HG02943 (cell line): ENCODE results near the gene MYMK.

Experiments used
- ATAC-seq: cut with Tn5 transposase; IDR thresholded peaks from one replicate; pipeline ENCODE4 v1.9.1; 2021; ENCODE audit warnings: mild to moderate bottlenecking, low read depth, moderate library complexity; ENCODE audit not compliant: unreplicated experiment

MYMK gene

GRCh38 chr9:133520121-133520835, 4.5 kb downstream of the MYMK start:
- ATAC-seq: no peak

GRCh38 chr9:133519693-133520092, 5.1 kb downstream of the MYMK start:
- ATAC-seq: no peak

- no peak for ATAC-seq
These were observed 5.9 kb downstream of the MYMK start for GRCh38 chr9:133518706-133519449.

DNA sequence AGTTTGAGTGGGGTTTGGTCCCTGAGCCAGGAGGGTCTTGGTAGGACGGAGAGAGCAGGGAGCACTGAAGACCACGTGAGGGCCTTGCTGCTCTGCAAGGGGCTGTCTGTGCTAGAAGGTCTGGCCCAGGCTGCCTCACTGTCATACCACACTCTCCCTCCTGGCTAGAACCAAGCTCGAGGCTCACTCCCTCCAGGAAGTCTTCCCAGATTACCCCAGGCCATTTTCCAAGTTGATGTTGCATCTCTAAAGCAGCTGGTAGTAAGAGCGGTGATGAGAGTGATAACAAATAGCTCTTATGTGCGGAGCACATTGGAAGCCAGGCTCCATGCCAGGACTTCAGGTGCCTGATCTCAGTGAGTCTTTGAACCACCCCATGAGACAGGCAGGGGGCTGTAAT, 6.6 kb downstream of the MYMK start:
- no peak for ATAC-seq

DNA sequence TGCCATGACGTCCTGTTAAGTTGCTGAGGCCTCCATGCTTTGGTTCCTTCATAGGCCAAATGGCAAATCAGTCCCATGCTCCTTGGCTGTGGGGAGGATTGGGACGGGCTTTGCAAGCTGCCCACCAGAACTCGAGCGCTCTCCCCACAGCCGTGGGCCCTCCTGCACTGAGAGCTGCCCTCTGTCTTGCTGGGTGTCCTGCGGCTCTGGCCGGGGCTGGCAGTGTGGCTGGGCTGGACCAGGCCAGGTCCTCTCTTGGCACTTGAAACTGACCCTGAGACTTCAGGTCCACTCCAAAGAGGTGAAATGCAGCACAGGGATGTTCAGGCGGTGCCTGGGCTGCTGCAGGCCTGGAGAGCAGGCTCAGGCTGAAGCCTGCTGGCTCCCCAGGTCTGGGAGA, 7.0 kb downstream of the MYMK start:
- ATAC-seq: no peak

GRCh38 chr9:133516961-133517350, 7.8 kb downstream of the MYMK start:
- no peak for ATAC-seq

DNA sequence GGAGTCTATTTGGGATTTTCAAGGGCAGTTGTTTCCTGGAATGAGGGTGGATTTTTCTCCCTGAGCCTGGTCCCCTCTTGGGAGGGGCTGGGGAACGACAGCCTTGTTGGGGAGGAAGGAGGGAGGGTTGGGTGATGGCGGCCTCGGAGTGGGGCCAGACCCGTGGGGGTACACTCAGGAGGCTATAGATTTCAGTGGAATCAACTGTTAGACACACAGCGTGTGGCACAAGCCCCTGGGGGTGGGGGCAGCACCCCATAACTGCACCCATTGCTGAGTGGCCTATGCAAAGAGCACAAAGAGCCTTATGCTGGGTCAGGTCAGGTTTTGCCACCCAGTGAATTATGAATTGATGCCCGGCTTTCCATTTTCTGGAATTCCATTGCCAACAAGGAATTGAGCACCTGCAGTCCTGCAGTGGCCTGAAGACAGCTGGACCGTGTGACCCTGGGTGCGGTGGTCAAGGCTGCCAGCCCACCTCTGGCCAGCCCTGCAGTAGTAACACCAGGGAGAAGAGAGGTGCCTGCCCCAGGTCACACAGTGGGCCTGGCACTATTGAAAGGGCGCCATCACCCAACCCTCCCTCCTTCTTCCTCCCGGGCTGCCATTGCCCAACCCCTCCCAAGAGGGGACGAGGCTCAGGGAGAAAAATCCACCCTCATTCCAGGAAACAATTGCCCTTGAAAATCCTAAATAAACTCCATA, 8.4 kb downstream of the MYMK start:
- ATAC-seq: no peak

DNA sequence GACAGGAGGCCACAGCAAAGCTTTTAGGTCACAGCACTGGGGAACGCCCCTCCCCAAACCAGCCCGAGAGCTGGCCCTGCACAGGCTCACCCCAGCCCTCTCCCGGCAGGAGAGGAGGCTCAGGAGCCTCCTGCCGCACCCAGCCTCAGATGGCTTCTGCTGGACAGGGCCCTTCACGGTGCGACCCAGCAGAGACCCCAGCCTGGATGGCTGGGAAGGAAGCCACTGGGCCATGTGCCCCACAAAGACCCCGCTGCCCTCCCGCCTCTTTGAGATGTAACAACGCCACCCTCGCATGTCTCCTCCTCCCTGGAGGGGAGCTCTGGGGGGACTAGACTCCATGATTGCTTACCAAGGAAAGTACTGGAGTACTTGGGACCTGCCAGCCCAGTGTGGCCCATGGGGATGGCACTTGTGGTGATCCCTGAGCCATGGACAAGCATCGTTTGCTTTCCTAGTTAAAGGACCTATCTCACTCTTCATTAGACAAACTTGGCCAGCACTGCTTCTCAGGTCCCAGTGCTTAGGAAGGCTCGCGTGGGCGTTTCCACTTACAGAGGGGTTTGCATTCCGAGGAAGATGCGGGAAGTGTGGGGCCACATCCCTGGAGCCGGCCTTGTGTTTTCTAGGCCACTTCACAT, 9.0 kb downstream of the MYMK start:
- no peak for ATAC-seq

DNA sequence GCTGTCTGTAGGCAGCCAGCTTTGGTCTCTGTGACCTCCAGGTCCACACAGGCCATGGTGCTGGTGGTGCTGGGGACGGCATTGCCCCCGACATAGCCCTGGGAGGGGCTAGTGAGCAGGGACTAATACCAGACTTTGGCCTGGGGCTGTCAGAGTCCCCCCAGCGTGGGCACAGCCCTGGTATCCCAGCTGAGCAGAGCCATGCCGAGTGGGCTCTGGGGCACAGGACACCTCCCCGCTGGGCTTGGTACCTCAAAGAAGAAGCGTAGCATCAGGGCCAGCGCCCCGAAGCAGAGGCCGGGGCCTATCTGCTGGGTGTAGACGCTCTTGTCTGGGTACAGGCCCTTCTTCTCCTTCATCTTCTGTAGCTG, 9.5 kb downstream of the MYMK start:
- no peak for ATAC-seq

GRCh38 chr9:133514460-133515239, 10.1 kb downstream of the MYMK start:
- no peak for ATAC-seq

DNA sequence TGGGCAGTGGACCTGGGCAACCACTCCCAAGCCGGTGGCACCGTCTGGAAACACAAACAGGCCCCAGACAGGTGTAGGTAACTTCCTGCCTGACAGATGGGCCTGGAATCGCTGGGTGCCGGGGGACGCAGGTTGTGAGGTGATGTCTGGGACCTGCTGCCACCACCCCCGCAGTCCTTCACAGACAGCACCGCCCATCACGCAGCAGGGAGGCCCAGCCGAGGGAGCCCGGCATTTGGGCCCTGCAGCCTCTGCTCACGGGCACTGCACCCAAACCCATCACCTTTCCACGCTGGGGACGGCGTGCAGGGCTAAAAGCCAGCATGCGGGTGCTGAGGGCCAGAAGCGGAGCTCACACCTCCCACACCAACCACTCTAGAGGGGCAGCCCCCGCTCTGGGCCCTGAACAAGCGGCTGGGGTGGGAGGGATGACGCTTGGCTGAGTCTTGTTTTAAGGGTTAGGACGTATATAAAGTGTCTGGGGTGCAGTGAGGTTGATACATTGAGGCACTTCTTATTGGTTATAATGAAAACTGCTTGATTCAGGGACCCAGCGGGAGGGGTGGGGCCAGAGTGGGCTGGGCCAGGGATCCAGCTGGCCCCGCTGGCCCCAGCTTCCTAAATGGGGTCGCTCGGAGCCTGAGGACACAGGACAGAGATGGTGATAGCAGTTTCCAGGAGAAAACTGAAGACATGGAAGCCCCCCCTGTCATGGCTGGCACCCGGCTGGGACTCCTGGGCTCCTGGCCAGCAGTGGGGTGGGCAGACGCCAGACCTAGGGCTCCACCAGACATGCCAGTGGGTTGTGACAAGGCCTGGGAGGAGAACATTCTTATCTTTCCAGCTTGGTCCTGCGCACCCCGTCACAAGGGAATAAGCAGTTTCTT, 11.3 kb downstream of the MYMK start:
- ATAC-seq: no peak

- ATAC-seq: no peak
These were observed 12.2 kb downstream of the MYMK start for GRCh38 chr9:133512253-133513213.

GRCh38 chr9:133511607-133512006, 13.2 kb downstream of the MYMK start:
- ATAC-seq: no peak

DNA sequence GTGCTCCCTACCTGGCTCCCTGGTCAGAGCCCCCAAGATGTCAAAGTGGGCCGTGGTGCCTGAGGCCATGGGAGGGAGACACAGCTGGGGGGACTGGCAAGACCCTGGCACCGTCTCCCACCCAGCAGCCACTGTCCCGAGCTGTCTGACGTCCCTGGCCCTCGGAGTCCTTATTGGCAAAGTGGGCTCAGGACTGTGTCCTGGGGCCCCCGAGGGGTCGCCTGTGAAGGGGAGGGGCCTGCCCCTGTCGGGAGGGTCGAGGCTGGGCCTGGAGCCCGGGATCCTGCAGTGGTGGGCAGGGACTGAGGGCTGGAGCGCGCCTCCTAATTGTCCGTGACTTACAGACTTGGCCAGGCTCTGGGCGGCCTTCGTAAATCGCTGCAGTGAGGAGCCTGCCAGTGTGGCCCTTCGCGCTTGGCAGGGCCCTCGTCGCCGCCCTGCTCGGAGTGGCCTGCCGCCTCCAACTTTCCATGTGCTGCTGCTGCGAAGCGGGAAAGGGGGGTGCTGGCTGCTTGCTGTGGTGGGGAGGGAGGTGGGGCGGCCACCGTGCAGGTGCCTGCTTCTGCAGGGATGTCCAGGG, 13.7 kb downstream of the MYMK start:
- no peak for ATAC-seq

DNA sequence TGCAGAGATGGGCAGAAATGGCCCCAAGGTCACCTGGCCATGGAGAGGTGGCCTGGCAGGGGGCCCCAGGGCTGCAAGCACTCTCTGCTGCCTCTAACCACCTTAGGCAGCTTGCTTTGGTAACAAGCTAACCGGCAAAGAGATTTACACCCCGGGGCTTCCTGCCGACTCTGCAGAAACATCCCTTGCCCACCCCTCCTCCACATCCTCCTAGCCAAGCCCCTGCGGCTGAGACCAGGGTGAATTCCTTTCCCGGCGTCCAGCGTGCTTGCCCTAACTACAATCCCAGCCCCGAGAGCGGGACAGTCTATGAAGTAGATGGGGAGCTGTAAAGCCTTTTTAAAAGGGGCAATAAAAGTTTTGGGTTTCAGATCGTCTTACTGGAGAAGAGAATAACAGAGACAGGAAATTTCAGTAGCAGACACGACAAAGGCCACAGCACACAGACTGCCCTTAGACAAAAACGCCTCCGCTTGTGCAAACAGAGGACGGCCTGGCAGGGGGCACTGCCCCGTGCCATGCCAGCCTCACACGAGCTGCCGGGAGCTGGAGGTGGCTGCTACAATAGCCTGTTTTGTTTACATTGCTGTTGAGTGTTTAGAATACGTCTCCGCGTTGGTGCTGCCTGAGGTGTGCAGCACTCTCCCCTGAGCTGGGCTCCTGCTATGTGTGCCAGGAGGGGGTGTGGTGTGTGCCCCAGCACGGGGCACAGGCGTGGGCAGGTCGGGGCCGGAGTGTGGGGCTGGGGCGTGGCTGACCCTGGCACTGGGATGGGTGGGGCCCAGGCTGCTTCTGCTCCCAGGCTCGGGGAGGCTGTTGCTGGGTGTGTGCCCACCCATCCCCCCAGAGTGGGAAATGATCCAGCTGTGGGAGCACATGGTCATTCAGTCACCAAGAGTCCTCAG, 15.3 kb downstream of the MYMK start:
- no peak for ATAC-seq

- no peak for ATAC-seq
These were observed 16.7 kb downstream of the MYMK start for GRCh38 chr9:133508046-133508445.
